ENCODE measurements around the gene GSTP1. TPM values are rescaled to one million over a fixed set of nuclear protein-coding genes. Genes with fewer than 3 reads are reported as not detected.

Gene GSTP1
- total and polyA plus RNA-seq, 11 donors = 294 to 830 (median 393) TPM

- peaks cover 0 to 19% (median 11%) of the 10 kb centered on the region in 12 donors for H3K4me1 ChIP-seq
- intact Hi-C loops (cut with DNase I) = no loop called here
Observed at GRCh38 chr11:67564230-67564629, 19.4 kb upstream of the GSTP1 start.

GRCh38 chr11:67571443-67571842 lies 12.2 kb upstream of the GSTP1 start:
- no peak for DNase-seq
- Histone ChIP-seq H3K9me3 (no peaks in the 10 kb centered on the region), H3K4me1 (no peaks in the 10 kb centered on the region), H3K36me3 (no peaks in the 10 kb centered on the region), H3K4me3 (no peak overlapping the region), H3K27me3 (peaks cover 0 to 20% (median 0%) of the 10 kb centered on the region in 9 donors), H3K27ac (no peak overlapping the region)
- TF ChIP-seq CTCF (IDR thresholded peaks at IDR 0.05) (no peak), POLR2A (IDR thresholded peaks at IDR 0.05) (no peak)
- no peak for ATAC-seq
- intact Hi-C loops (cut with DNase I) = loop anchor here in 3 of 10 donors (5.0 to 10.0 kb wide), 3 partner anchors 83 to 93 kb away; partner anchors contain the start of gene ACY3 (in 1 of the 3)
- WGBS, 4 donors = 50 to 58% (median 52%) methylated on average over 6 of the region's 6 CpGs

More at GRCh38 chr11:67564230-67564629, 19.4 kb upstream of the GSTP1 start:
- ATAC-seq (no peak), DNase-seq (no peak)
- TF ChIP-seq CTCF (IDR thresholded peaks at IDR 0.05) (no peak), POLR2A (IDR thresholded peaks at IDR 0.05) (no peak)
- Histone ChIP-seq H3K9me3 (no peaks in the 10 kb centered on the region), H3K36me3 (no peaks in the 10 kb centered on the region), H3K4me3 (no peak overlapping the region), H3K27ac (peak overlapping the region in 10 of 12 donors; percentile 29 to 83 (median 55)), H3K27me3 (no peaks in the 10 kb centered on the region)
- WGBS, 4 donors = 85 to 92% (median 90%) methylated on average over 4 of the region's 4 CpGs

- 25 to 34% (median 27%) methylated on average over 5 of the region's 5 CpGs for WGBS, 4 donors
- ATAC-seq = no peak
Observed at GRCh38 chr11:67572305-67572704, 11.3 kb upstream of the GSTP1 start.

More at GRCh38 chr11:67572305-67572704, 11.3 kb upstream of the GSTP1 start:
- H3K4me3 ChIP-seq = no peak overlapping the region
- H3K4me1 ChIP-seq = no peaks in the 10 kb centered on the region
- no peak for TF ChIP-seq CTCF (IDR thresholded peaks at IDR 0.05)
- no peak for TF ChIP-seq POLR2A (IDR thresholded peaks at IDR 0.05)
- intact Hi-C loops (cut with DNase I) = loop anchor here in 3 of 10 donors (5.0 to 10.0 kb wide), 3 partner anchors 82 to 92 kb away; partner anchors contain the start of gene ACY3 (in 1 of the 3)
- H3K36me3 ChIP-seq = no peaks in the 10 kb centered on the region
- H3K27me3 ChIP-seq = peaks cover 0 to 28% (median 0%) of the 10 kb centered on the region in 9 donors
- H3K27ac ChIP-seq = no peak overlapping the region
- H3K9me3 ChIP-seq = no peaks in the 10 kb centered on the region
- DNase-seq = no peak
